ENCODE measurements around the gene ELOVL5.
"Not testable (repeated sequence)": the region's sequence is repeated elsewhere in the genome, so short reads cannot be mapped to it uniquely, and the experiment has no call there.

Gene ELOVL5

DNA sequence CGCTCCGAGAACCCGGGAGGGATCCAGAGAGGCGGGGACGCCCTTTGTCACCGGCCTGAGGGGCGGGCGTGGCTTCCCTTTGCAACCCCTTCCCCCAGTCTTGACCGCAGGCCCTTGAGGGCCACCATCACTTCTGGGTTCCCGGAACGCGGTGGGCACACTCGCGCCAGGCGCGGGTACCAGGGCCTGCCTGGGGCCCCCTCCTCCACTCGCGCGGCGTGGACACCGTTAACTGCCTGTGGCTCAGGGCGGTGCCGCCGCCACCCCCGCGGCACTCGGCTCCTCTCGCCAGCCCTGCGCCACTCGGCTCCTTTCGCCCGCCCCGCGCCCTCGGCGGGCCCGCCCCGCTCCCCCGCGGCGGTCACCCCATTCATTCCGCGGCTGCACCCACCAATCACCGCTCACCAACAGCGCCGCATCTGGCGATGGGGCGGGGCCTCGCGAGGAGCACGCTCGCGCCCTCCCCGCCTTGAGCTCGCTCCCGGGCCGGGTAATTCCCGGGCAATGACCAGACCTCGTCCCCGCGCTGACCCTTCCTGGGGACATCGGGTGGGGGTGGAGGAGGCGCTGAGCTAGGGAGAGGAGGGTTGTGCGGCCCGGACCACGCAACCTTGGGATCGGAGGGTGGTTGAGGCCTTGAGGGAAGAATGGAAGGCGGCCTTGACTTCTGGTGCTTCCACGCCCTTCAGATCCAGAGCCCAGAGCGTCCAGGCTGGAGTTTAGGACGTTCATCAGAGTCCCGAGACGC, 10.5 kb upstream of the ELOVL5 start:
- peak; percentile 66 for DNase-seq

- DNase-seq, result no peak
Observed at GRCh38 chr6:53358440-53359094, 9.8 kb upstream of the ELOVL5 start.

- no peak for DNase-seq
Observed at GRCh38 chr6:53357576-53358360, 9.0 kb upstream of the ELOVL5 start.

DNA sequence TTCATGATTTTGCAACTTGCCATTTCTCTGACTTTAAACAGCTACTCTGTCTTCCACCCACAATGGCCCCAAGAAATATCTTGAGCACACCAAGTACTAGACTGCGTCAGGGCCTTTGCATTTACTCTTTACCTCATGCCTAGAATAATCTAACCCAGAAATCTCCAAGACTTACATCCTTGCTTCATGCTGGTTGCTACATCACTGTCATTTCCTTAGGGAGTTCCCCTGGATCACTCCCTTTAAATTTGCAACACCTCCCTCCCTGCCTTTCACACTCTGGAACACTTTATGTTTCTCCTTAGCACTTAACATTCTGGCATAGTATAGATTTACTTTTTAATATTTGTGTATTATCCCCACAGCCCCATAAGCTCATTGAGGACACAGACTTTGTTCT, 4.9 kb upstream of the ELOVL5 start:
- no peak for DNase-seq

- no peak for DNase-seq
Observed at GRCh38 chr6:53352360-53352759, 3.6 kb upstream of the ELOVL5 start.

- DNase-seq, result no peak
Observed at GRCh38 chr6:53349209-53349693, 501 bp upstream of the ELOVL5 start.

DNA sequence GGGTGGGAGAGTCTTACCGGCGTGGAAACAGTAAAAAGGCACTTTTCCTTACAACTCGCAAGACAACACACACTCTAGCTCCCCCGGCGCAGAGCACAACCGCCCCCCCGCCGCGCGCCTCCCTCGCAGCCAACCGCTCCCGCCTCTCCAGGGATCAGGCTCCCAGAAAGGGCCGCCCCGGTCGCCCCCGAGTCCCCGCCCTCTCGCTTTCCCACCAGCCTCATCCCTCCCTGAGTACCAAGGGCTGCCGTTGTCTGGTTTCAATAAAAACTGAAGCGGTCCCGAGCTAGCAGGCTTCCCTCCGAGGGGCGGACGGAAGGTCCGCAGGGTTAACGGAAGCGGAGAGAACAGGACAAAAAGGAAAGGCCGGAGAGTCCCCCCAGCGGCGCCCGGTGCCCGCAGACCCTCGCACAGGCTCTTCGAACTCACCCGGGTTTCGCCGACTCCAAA, 804 bp downstream of the ELOVL5 start:
- peak; percentile 34 for DNase-seq

GRCh38 chr6:53347250-53347920, 1.4 kb downstream of the ELOVL5 start:
- no peak for DNase-seq

DNA sequence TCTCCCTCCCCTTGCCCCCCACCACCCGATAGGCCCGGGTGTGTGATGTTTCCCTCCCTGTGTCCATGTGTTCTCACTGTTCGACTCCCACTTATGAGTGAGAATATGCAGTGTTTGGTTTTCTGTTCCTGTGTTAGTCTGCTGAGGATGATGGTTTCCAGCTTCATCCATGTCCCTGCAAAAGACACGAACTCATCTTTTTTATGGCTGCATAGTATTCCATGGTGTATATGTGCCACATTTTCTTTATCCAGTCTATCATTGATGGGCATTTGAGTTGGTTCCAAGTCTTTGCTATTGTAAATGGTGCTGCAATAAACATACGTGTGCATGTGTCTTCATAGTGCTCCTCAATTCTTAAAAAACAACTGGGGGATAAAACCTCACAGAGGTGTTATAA, 2.7 kb downstream of the ELOVL5 start:
- DNase-seq, result not testable (repeated sequence)

DNA sequence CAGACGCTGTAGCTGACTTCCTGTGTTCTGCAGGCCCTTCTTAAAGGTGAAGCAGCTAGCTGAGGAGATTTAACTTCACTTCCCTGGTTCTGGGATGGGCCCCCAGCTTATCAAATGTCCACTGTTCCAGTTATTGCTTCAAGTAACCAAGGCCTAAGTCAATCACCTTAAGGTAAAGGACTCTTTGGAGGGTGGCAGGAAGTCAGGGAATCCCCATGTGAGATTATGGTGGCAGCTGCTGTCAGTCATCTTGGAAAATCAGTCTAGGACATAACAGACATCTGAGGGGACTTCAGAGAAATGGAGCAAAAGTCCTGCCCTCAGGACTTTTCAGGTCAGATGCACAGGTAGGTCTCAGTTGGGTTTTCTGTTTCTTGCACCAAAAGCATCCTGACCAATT, 3.8 kb downstream of the ELOVL5 start:
- DNase-seq, result no peak

- no peak for DNase-seq
Observed at GRCh38 chr6:53343092-53343491, 5.7 kb downstream of the ELOVL5 start.

DNA sequence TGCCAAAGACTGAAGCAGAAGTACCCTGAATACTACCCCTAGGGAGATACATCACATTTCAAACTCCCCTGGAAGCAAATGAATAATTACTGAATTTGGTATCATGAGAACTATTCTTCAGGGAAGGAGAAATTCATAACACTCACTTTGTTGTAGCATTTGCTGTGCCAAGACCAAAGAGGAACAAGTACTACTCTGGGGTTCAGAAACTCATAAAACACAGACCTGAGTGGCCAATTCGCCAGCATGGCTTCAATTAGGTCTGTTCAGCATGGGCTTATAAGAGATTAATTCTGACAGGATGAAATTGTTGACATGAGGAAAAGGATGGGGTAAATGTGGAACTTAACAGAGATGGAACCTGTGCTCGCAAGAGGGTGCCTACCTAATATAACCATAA, 6.5 kb downstream of the ELOVL5 start:
- DNase-seq, result no peak

DNA sequence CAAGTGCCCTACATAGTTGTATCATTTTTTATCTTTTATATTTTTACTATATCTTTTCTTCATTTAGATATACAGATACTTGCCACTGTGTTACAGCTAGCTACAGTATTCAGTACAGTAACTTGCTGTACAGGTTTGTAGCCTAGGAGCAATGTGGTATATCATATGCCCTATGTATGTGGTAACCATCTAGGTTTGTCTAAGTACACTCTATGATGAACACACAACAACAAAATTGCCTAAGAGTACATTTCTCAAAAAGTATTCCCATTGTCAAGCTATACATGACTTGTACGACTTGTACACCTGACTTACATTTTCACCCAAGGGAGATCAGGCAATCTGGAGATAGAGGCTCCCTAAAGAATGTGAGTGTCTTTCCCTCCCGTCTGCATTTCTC, 8.2 kb downstream of the ELOVL5 start:
- DNase-seq, result no peak

GRCh38 chr6:53339424-53339823, 9.3 kb downstream of the ELOVL5 start:
- no peak for DNase-seq

DNA sequence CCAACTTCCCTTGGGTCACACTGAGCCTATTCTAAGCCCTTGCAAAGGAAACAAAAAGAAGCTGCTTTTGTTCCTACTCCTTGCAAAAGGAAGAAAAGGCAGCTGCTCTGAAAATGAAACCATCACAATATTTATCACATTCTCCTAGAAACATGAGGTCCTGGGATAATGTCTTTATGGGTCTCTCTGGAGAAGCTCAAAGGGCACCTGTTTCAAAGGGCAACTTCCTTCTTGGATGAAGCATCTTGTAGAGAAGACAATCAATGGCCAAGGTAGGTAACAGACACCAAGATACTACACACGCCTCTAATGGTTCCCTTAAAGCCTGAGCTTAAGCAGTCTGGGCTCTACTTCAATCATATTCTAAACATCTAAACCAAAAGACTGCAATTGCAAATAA, 10.4 kb downstream of the ELOVL5 start:
- DNase-seq, result no peak

GRCh38 chr6:53336070-53336469, 12.7 kb downstream of the ELOVL5 start:
- DNase-seq, result no peak

- no peak for DNase-seq
Observed at GRCh38 chr6:53335224-53335994, 13.3 kb downstream of the ELOVL5 start.

- no peak for DNase-seq
Observed at GRCh38 chr6:53333439-53334408, 15.0 kb downstream of the ELOVL5 start.

- no peak for DNase-seq
Observed at GRCh38 chr6:53331678-53332077, 17.1 kb downstream of the ELOVL5 start.

GRCh38 chr6:53330137-53330536, 18.6 kb downstream of the ELOVL5 start:
- DNase-seq, result no peak

- DNase-seq, result no peak
Observed at GRCh38 chr6:53328375-53328774, 20.4 kb downstream of the ELOVL5 start.

Data from cortex of kidney (tissue), 1 donor.